SK-N-SH (cell line): ENCODE data around the gene PDLIM4. TPM values are rescaled to one million over a fixed set of nuclear protein-coding genes. Genes with fewer than 3 reads are reported as not detected.

ENCODE experiments used
- CTCF ChIA-PET: fragments of 300-600, 350-600 bp; formaldehyde crosslinking; extraction: SDS; loops from one replicate; lab custom pipeline; 2021; lab: Yijun Ruan, JAX
- POLR2A ChIA-PET: fragments of 350-600 bp; sonication (Branson Sonifier 250); formaldehyde crosslinking; extraction: SDS; loops from one replicate; lab custom pipeline; 2020; ENCODE audit warnings: antibody characterized with exemption, inconsistent platforms; lab: Yijun Ruan, JAX
- DNase-seq: peaks from one replicate; pipeline ENCODE4 v3.0.0; 2012
- H2AFZ ChIP-seq: fragments of 200-600 bp; sonication (generic); 2 replicates; pipeline ENCODE4 v1.8.1; 2016; ENCODE audit warnings: antibody characterized with exemption, mild to moderate bottlenecking, low read depth
- H3F3A ChIP-seq: fragments of 200-600 bp; sonication (generic); replicated peaks from 2 replicates; pipeline ENCODE3; 2016; ENCODE audit warnings: antibody characterized with exemption, mild to moderate bottlenecking; ENCODE audit not compliant: insufficient read depth
- H3K27ac ChIP-seq, 2 experiments: fragments of 200-500 bp in 1 of 2; fragments of 200-600 bp in 1 of 2; sonication (Bioruptor generic) in 1 of 2; sonication (generic), shearing (Covaris generic) in 1 of 2; 2 replicates each; pipeline versions ENCODE4 v1.5.1 to v1.6.1; 2014 to 2016; ENCODE audit warnings: low read depth in 2 of 2, inconsistent platforms in 1 of 2, low read length in 1 of 2, mild to moderate bottlenecking in 1 of 2, mixed read lengths in 1 of 2
- H3K27me3 ChIP-seq: fragments of 200-600 bp; sonication (generic), shearing (Covaris generic); 2 replicates; pipeline ENCODE4 v1.6.1; 2016; ENCODE audit warnings: mixed run types; ENCODE audit not compliant: insufficient read depth
- H3K36me3 ChIP-seq, 2 experiments: fragments of 200-500 bp in 1 of 2; fragments of 200-600 bp in 1 of 2; sonication (Bioruptor generic) in 1 of 2; sonication (generic) in 1 of 2; replicated peaks in 1 of 2; 2 replicates each; pipeline versions ENCODE3 to v1.5.1; 2014 to 2016; ENCODE audit warnings: low read length in 1 of 2, mild to moderate bottlenecking in 1 of 2; ENCODE audit not compliant: insufficient read depth in 2 of 2, control insufficient read depth in 1 of 2
- H3K4me1 ChIP-seq, 2 experiments: fragments of 200-500 bp in 1 of 2; fragments of 200-600 bp in 1 of 2; sonication (Bioruptor generic) in 1 of 2; sonication (generic), shearing (Covaris generic) in 1 of 2; 2 replicates each; pipeline versions ENCODE4 v1.5.1 to v1.6.1; 2014 to 2016; ENCODE audit warnings: low read depth in 1 of 2, low read length in 1 of 2, mixed run types in 1 of 2; ENCODE audit not compliant: insufficient read depth in 2 of 2, control insufficient read depth in 1 of 2
- H3K4me2 ChIP-seq: fragments of 200-600 bp; sonication (generic), shearing (Covaris generic); 2 replicates; pipeline ENCODE4 v1.6.1; 2017; ENCODE audit warnings: mixed run types
- H3K4me3 ChIP-seq, 2 experiments: fragments of 200-500 bp in 1 of 2; fragments of 200-600 bp in 1 of 2; sonication (Bioruptor generic) in 1 of 2; sonication (generic), shearing (Covaris generic) in 1 of 2; 2 replicates each; pipeline versions ENCODE4 v1.5.1 to v1.8.1; 2014 to 2016; ENCODE audit warnings: low read depth in 2 of 2, inconsistent platforms in 1 of 2, low read length in 1 of 2, mild to moderate bottlenecking in 1 of 2, mixed read lengths in 1 of 2, moderate library complexity in 1 of 2
- H3K79me2 ChIP-seq: fragments of 200-600 bp; sonication (generic); 2 replicates; pipeline ENCODE4 v1.8.1; 2017; ENCODE audit warnings: mild to moderate bottlenecking; ENCODE audit not compliant: insufficient read depth
- H3K9ac ChIP-seq: fragments of 200-600 bp; sonication (generic); 2 replicates; pipeline ENCODE4 v1.6.1; 2017; ENCODE audit warnings: mixed run types
- H3K9me2 ChIP-seq: fragments of 200-600 bp; sonication (generic); 2 replicates; pipeline ENCODE4 v1.6.1; 2017; ENCODE audit warnings: mixed run types
- H3K9me3 ChIP-seq: fragments of 200-600 bp; sonication (generic); 2 replicates; pipeline ENCODE4 v1.6.1; 2017; ENCODE audit warnings: mixed run types, mild to moderate bottlenecking, moderate library complexity
- H4K20me1 ChIP-seq: fragments of 200-600 bp; sonication (generic); 2 replicates; pipeline ENCODE4 v1.6.1; 2017; ENCODE audit warnings: mild to moderate bottlenecking, mixed run types; ENCODE audit not compliant: insufficient read depth
- ELF1 ChIP-seq: IDR thresholded peaks from 2 replicates; pipeline ENCODE4 v1.4.0; 2012
- EP300 ChIP-seq, 2 experiments: IDR thresholded peaks; 2 replicates each; pipeline versions ENCODE4 v1.4.0 to v1.6.1; 2012; ENCODE audit warnings: borderline replicate concordance in 1 of 2, low read depth in 1 of 2, low read length in 1 of 2
- FOXJ3 ChIP-seq: sonication (generic); formaldehyde crosslinking; IDR thresholded peaks from 2 replicates; pipeline ENCODE4 v1.5.1; 2020; ENCODE audit warnings: mild to moderate bottlenecking, missing genetic modification reagents
- FOXM1 ChIP-seq: IDR thresholded peaks from 2 replicates; pipeline ENCODE4 v1.4.0; 2012; ENCODE audit warnings: low read depth, mild to moderate bottlenecking
- GATA2 ChIP-seq: sonication (generic); formaldehyde crosslinking; IDR thresholded peaks from 2 replicates; pipeline ENCODE4 v1.5.0; 2020; ENCODE audit warnings: mild to moderate bottlenecking, missing genetic modification reagents
- MEF2A ChIP-seq: IDR thresholded peaks from 2 replicates; pipeline ENCODE4 v1.4.0; 2012; ENCODE audit warnings: low read depth, borderline replicate concordance
- MXI1 ChIP-seq: IDR thresholded peaks from 2 replicates; pipeline ENCODE4 v1.6.1; 2012; ENCODE audit warnings: mild to moderate bottlenecking, low read depth, low read length, improper control_type of control experiment
- NFIC ChIP-seq: IDR thresholded peaks from 2 replicates; pipeline ENCODE4 v1.4.0; 2012; ENCODE audit warnings: borderline replicate concordance
- NRF1 ChIP-seq: IDR thresholded peaks from 2 replicates; pipeline ENCODE4 v1.6.1; 2012; ENCODE audit warnings: low read depth, mild to moderate bottlenecking, low read length
- RAD21 ChIP-seq: IDR thresholded peaks from 2 replicates; pipeline ENCODE4 v1.6.1; 2012; ENCODE audit warnings: mild to moderate bottlenecking, low read length
- RXRA ChIP-seq: IDR thresholded peaks from 2 replicates; pipeline ENCODE4 v1.4.0; 2012; ENCODE audit warnings: low read depth, mild to moderate bottlenecking, borderline replicate concordance
- SMC3 ChIP-seq: IDR thresholded peaks from 2 replicates; pipeline ENCODE4 v1.6.1; 2012; ENCODE audit warnings: low read depth, low read length, improper control_type of control experiment
- TCF12 ChIP-seq: IDR thresholded peaks from 2 replicates; pipeline ENCODE4 v1.4.0; 2012
- YY1 ChIP-seq: IDR thresholded peaks from 2 replicates; pipeline ENCODE4 v1.4.0; 2012; ENCODE audit warnings: low read depth, mild to moderate bottlenecking
- WGBS: methylation state at CpG from one replicate; pipeline ENCODE4 v1.1.6; 2017; ENCODE audit warnings: low lambda C conversion rate; 5-methylcytosine and 5-hydroxymethylcytosine counted together
- polyA plus RNA-seq, 3 experiments: library from polyadenylated mRNA; depleted of rRNA; stranded (reverse); fragments of >200 nt; gene quantifications; 2 replicates each; pipeline ENCODE4 v1.2.3, GENCODE V29; 2012
- TF ChIP-seq, protein P1 (sequence below): IDR thresholded peaks from 2 replicates; pipeline ENCODE4; 2012
- TF ChIP-seq, protein P2 (sequence below): IDR thresholded peaks from 2 replicates; pipeline ENCODE4 v1.4.0; 2012; ENCODE audit warnings: low read depth, borderline replicate concordance
- TF ChIP-seq, protein P3 (sequence below): fragments of 200-600 bp; sonication (generic); IDR thresholded peaks from 2 replicates; pipeline ENCODE4 v1.6.1; 2017; ENCODE audit warnings: antibody characterized with exemption, mild to moderate bottlenecking, moderate library complexity
- TF ChIP-seq, protein P4 (sequence below): IDR thresholded peaks from 2 replicates; pipeline ENCODE4 v1.4.0; 2012; ENCODE audit warnings: low read depth, borderline replicate concordance

The PDLIM4 gene
- polyA plus RNA-seq, 1 of the 3 experiments (the other 2 are of a cell fraction) = 57.1 TPM

DNA sequence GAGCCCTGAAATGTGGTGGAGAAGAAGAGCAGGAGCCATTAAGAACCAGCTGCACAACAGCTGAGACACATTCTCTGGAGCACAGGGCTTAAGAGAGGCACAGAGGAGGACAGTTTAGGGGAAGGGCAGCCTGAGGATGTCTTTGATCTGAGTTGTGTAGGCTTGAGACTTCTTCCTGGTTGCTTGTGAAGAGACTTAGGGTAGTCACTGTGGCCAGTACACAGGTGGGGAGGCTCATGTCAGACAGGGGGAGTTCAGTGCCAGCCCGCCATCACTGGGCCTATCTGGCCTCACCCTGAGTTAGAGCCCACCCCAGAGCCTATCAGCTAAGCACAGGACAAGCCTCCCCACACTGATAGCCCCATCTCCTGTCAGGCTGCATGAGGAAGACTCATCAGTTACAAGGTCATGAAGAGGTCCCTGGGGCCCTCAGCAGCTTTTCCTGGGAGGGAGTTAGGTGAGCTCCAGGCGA, 56.5 kb downstream of the PDLIM4 start (continued):
- TF ChIP-seq, protein P1, sequence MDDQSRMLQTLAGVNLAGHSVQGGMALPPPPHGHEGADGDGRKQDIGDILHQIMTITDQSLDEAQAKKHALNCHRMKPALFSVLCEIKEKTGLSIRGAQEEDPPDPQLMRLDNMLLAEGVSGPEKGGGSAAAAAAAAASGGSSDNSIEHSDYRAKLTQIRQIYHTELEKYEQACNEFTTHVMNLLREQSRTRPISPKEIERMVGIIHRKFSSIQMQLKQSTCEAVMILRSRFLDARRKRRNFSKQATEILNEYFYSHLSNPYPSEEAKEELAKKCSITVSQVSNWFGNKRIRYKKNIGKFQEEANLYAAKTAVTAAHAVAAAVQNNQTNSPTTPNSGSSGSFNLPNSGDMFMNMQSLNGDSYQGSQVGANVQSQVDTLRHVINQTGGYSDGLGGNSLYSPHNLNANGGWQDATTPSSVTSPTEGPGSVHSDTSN = no peak
- no peak for TF ChIP-seq ELF1
- no peak for TF ChIP-seq RXRA
- TF ChIP-seq TCF12 = no peak

DNA sequence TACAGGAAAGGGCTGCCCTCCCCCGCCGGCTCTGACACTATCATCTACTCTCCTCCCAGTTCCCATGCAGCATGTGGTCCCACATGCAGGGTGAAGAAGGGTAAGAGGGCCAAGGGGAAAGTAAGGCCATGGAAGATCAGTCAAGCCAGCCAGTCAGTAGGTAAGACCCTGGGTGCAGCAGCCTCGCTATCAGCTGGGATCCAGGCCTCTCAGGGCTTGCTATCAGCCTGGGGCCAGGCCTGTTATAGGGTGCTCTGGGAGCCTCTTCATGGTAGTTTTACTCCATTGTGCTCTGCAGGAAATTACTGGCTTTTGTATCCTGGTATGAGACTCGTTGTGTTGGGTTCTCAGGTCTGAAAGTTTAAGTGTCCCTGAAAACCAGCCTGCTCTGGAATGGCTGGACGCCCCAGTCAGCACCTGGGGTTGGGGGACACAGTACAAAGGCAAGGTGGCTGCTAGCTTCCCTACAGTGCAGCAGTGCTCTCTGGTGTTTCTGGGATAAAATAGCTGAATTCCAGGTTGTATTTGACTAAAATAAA, 58.1 kb downstream of the PDLIM4 start:
- Histone ChIP-seq H3K36me3 (peaks cover 0 to 8% of the 10 kb centered on the region in 2 experiments), H3K9me2 (no peaks in the 10 kb centered on the region), H3K4me3 (no peak overlapping the region), H2AFZ (no peak overlapping the region), H3K9ac (no peak overlapping the region), H3K79me2 (no peaks in the 10 kb centered on the region), H3F3A (no peaks in the 10 kb centered on the region), H3K27me3 (no peaks in the 10 kb centered on the region), H4K20me1 (no peaks in the 10 kb centered on the region), H3K27ac (no peak overlapping the region), H3K9me3 (no peaks in the 10 kb centered on the region), H3K4me2 (no peak overlapping the region), H3K4me1 (peaks cover 0 to 5% of the 10 kb centered on the region in 2 experiments; a peak in 2 of 4 replicates)
- DNase-seq = no peak
- 79% methylated on average over 5 of the region's 5 CpGs for WGBS
- no peak for TF ChIP-seq MXI1
- TF ChIP-seq RXRA = no peak
- 0 out of 2 replicates have a peak, but pooled peaks have one; percentile 11 for TF ChIP-seq SMC3
- peak; percentile 51 for TF ChIP-seq RAD21
- TF ChIP-seq, protein P2, sequence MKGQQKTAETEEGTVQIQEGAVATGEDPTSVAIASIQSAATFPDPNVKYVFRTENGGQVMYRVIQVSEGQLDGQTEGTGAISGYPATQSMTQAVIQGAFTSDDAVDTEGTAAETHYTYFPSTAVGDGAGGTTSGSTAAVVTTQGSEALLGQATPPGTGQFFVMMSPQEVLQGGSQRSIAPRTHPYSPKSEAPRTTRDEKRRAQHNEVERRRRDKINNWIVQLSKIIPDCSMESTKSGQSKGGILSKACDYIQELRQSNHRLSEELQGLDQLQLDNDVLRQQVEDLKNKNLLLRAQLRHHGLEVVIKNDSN = no peak
- TF ChIP-seq NFIC = no peak
- TF ChIP-seq NRF1 = no peak
- ChIA-PET POLR2A (interaction anchor here (0.9 kb wide), 1 partner anchor 12 kb away, joined by 3 read pairs; no protein-coding TSS in a partner anchor), CTCF (interaction anchor here (0.9 to 1.1 kb wide), 3 partner anchors 19 to 77 kb away, joined by 3 to 4 read pairs (median 3); no protein-coding TSS in a partner anchor)

DNA sequence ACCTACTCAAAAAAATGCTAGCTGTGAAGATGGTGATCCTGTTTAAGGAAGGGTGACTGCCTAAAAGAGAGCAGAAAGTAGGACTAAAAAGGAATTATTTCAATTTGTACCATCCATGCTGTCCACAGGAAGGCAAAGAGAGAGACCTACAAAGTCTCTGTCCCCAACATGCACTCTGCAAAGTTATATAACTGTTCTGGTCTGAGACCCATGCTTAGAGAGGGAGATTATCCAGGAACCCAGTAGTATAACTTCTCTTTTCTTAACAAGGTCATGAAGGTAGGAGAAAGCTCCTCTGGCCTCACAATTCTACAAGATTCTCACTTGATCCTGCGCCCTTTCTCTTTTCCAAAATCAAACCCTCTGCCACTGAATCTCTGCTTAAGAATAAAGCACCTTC, 62.5 kb downstream of the PDLIM4 start:
- no peaks in the 10 kb centered on the region for H3F3A ChIP-seq
- H3K9me2 ChIP-seq = no peaks in the 10 kb centered on the region
- 92% methylated on average over 1 of the region's 1 CpG for WGBS
- peaks cover 0 to 5% of the 10 kb centered on the region in 2 experiments; a peak in 2 of 4 replicates for H3K4me1 ChIP-seq
- H3K9me3 ChIP-seq = no peaks in the 10 kb centered on the region
- no peaks in the 10 kb centered on the region for H3K79me2 ChIP-seq
- no peaks in the 10 kb centered on the region for H3K27me3 ChIP-seq
- H3K9ac ChIP-seq = no peak overlapping the region
- H3K27ac ChIP-seq = no peak overlapping the region
- no peak overlapping the region for H2AFZ ChIP-seq
- H4K20me1 ChIP-seq = no peaks in the 10 kb centered on the region
- POLR2A ChIA-PET = no interaction called here
- H3K4me3 ChIP-seq = no peak overlapping the region
- CTCF ChIA-PET = no interaction called here
- H3K36me3 ChIP-seq = peaks cover 0 to 8% of the 10 kb centered on the region in 2 experiments
- DNase-seq = no peak
- H3K4me2 ChIP-seq = no peak overlapping the region
- no peak for TF ChIP-seq RXRA
- no peak for TF ChIP-seq FOXJ3
- no peak for TF ChIP-seq EP300 (IDR thresholded peaks at IDR 0.05; ENCODE audit: borderline replicate concordance in 1 of 2, low read depth in 1 of 2, low read length in 1 of 2)
- no peak for TF ChIP-seq YY1
- no peak for TF ChIP-seq MEF2A
- TF ChIP-seq MXI1 = no peak
- no peak for TF ChIP-seq SMC3
- TF ChIP-seq, protein P3, sequence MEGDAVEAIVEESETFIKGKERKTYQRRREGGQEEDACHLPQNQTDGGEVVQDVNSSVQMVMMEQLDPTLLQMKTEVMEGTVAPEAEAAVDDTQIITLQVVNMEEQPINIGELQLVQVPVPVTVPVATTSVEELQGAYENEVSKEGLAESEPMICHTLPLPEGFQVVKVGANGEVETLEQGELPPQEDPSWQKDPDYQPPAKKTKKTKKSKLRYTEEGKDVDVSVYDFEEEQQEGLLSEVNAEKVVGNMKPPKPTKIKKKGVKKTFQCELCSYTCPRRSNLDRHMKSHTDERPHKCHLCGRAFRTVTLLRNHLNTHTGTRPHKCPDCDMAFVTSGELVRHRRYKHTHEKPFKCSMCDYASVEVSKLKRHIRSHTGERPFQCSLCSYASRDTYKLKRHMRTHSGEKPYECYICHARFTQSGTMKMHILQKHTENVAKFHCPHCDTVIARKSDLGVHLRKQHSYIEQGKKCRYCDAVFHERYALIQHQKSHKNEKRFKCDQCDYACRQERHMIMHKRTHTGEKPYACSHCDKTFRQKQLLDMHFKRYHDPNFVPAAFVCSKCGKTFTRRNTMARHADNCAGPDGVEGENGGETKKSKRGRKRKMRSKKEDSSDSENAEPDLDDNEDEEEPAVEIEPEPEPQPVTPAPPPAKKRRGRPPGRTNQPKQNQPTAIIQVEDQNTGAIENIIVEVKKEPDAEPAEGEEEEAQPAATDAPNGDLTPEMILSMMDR = no peak
- no peak for TF ChIP-seq NRF1
- TF ChIP-seq, protein P1 = no peak
- TF ChIP-seq, protein P4, sequence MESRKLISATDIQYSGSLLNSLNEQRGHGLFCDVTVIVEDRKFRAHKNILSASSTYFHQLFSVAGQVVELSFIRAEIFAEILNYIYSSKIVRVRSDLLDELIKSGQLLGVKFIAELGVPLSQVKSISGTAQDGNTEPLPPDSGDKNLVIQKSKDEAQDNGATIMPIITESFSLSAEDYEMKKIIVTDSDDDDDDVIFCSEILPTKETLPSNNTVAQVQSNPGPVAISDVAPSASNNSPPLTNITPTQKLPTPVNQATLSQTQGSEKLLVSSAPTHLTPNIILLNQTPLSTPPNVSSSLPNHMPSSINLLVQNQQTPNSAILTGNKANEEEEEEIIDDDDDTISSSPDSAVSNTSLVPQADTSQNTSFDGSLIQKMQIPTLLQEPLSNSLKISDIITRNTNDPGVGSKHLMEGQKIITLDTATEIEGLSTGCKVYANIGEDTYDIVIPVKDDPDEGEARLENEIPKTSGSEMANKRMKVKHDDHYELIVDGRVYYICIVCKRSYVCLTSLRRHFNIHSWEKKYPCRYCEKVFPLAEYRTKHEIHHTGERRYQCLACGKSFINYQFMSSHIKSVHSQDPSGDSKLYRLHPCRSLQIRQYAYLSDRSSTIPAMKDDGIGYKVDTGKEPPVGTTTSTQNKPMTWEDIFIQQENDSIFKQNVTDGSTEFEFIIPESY = no peak
- no peak for TF ChIP-seq FOXM1
- TF ChIP-seq GATA2 (CRISPR knock-in tag) = no peak
